GM10248 (cell line): Measurements from ENCODE around the gene CDC42BPB.

Experiments
- CTCF ChIA-PET: fragments of 300-600 bp; sonication (Branson Sonifier 250); formaldehyde crosslinking; extraction: SDS; loops from one replicate; lab custom pipeline; 2021; ENCODE audit warnings: antibody characterized with exemption; lab: Yijun Ruan, JAX
- POLR2A ChIA-PET: fragments of 350-650 bp; sonication (Branson Sonifier 250); formaldehyde crosslinking; extraction: SDS; loops from one replicate; lab custom pipeline; 2020; ENCODE audit warnings: antibody characterized with exemption; lab: Yijun Ruan, JAX
- DNase-seq: peaks from one replicate; pipeline ENCODE4 v3.0.0; 2012; ENCODE audit errors: extremely low spot score
- TF ChIP-seq, protein P1 (sequence below): IDR thresholded peaks from 2 replicates; pipeline ENCODE4 v1.5.1; 2012; ENCODE audit warnings: mild to moderate bottlenecking, low read depth; ENCODE audit errors: extremely low read depth, missing control alignments, control extremely low read depth

Gene CDC42BPB

DNA sequence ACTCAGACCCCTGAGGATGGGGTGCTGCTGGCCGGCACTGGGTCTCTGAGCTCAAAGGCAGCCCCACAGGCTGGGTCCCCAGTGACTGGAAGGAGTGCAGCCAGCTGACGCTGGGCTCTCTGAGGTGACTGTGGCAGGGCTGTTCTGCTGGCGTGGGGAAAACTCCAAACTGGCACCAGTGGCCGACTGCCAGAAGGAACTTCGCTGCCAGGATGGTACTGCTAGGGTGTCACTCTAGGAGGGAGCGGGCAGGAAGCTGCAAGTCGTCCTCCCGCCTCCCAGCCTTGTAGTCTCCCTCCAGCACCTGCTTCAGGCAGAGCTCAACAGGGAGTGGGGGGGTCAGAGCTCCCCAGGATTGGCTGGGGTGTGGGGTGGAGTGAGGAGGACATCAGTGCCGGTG, 41.3 kb downstream of the CDC42BPB start:
- DNase-seq = no peak
- ChIA-PET POLR2A (interaction anchor here (0.5 kb wide), 1 partner anchor 398 kb away, joined by 3 read pairs; no protein-coding TSS in a partner anchor), CTCF (no interaction called here)
- TF ChIP-seq, protein P1, sequence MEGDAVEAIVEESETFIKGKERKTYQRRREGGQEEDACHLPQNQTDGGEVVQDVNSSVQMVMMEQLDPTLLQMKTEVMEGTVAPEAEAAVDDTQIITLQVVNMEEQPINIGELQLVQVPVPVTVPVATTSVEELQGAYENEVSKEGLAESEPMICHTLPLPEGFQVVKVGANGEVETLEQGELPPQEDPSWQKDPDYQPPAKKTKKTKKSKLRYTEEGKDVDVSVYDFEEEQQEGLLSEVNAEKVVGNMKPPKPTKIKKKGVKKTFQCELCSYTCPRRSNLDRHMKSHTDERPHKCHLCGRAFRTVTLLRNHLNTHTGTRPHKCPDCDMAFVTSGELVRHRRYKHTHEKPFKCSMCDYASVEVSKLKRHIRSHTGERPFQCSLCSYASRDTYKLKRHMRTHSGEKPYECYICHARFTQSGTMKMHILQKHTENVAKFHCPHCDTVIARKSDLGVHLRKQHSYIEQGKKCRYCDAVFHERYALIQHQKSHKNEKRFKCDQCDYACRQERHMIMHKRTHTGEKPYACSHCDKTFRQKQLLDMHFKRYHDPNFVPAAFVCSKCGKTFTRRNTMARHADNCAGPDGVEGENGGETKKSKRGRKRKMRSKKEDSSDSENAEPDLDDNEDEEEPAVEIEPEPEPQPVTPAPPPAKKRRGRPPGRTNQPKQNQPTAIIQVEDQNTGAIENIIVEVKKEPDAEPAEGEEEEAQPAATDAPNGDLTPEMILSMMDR = no peak

DNA sequence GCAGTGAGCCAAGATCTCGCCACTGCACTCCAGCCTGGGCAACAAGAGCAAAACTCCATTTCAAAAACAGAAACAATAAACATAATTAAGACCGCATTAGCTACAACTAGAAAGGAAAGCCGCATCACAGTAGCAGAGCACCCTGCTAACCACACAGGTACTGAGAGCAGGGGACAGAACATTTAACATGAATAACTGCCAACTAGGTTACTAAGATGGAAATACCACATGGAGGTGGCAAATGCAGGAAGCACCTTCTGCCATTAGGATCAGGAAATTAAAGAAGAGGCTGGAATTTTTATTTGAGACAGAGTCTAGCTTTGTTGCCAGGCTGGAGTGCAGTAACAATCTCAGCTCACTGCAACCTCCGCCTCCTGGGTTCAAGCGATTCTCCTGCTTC, 41.9 kb downstream of the CDC42BPB start:
- CTCF ChIA-PET = no interaction called here
- TF ChIP-seq, protein P1 = no peak

DNA sequence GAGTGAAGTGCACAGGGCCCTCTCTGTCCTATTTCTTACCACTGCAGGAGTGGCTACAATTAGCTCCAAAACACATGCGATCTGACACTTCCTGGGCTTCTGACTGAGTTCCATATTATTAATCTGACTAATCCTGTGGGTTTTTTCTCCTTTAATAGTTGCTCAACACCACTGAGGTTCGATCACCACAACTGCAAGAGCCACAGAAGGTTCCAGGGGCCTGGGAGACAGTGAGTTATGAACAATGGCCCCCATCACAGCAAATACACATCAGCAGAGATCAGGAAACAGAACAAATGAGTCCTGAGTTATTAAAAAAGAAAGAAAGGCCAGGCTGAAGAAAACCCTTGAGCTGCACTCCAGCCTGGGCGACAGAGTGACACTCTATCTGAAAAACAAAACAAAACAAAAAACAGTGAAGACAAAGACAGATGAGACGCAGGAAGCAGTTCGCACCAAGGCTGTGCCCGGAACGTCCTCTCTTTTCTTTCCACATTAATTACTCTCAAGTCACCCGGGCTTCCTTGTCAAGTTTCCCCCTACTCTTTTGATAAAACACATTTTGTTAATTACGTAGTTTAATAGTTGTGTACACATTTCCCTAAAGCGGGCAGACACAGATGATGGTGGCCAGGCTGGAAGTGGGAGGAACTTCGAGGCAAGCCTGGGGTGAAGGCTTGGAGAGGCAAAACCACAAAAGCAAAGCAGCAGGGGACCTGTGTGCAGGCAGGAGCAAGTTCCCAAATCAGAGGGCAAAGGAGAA, 42.7 kb downstream of the CDC42BPB start:
- ChIA-PET POLR2A (no interaction called here), CTCF (interaction anchor here (1.0 kb wide), 1 partner anchor 10 kb away, joined by 3 read pairs; no protein-coding TSS in a partner anchor)
- TF ChIP-seq, protein P1 = no peak
- DNase-seq = no peak

More for the DNA sequence above, 41.9 kb downstream of the CDC42BPB start:
- no peak for DNase-seq
- POLR2A ChIA-PET = no interaction called here

DNA sequence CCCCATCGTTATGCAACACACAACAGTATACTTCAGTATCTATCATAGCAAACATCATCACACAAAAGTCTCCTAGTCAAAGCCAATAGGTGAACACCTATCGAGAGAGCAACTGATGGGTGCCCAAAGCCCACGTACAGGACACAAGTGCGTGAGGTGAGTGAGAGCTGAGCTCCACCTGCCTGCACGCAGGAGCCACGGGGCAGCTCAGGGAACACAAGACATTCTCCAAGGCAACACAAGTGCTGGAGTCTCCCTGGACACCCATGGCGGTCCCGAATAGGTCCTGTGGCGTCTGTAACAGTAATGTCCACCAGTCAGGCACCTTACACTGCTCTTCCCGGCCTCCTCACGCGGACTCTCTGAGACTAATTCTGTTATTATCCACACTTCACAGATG, 44.3 kb downstream of the CDC42BPB start:
- ChIA-PET POLR2A (no interaction called here), CTCF (no interaction called here)

DNA sequence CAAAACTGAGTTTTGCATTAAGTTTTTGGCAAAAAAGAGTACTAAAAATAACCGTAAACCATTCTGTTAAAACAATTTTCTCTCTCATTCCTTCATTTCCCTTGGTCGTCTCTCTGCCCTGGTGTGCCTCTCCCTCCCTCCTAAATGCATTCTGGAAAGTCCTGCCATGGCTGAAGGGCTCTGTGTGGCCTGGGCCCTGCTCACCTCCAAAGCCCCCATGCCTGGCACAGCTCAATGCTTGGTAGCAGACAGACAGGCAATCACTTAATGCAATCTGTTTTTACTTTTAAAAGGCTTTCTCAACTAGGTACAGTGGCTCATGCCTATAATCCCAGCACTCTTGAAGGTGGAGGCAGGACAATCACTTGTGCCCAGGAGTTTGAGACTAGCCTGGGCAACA, 47.8 kb downstream of the CDC42BPB start:
- TF ChIP-seq, protein P1 = no peak
- POLR2A ChIA-PET = interaction anchor here (0.6 kb wide), 1 partner anchor 838 kb away, joined by 4 read pairs; the partner anchor contains the start of gene PPP1R13B
- CTCF ChIA-PET = interaction anchor here (0.6 to 3.8 kb wide), 2 partner anchors 9 to 13 kb away, joined by 3 to 16 read pairs; no protein-coding TSS in a partner anchor
- DNase-seq = no peak

More for the DNA sequence above, 44.3 kb downstream of the CDC42BPB start:
- TF ChIP-seq, protein P1 = no peak
- DNase-seq = no peak

DNA sequence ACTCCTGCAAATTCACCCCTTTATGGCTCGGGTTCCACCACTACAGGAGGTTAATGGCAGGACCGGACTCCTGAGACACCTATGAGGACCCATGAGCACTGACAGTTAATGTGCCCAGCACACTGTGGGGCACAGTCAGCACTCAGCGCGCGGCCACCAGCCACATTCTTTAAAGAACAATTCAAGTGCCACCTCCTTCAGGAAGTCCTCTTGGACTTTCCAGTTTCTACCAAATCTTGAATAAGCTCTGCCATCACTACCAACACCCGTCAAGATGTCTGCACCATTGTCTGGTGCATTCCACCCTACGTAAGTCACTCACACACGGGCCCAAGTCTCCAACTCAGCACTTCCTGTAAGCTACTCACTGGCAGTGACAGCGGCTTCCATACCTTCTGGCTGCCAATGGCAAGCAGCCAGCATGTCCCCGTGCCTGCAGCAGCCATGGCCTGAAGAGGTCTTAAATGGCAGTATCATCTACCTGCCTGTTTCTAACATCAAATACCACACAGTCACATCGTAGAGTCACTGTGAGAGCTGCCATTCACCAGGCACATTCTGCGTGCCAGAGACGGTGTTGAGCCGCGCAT, 48.5 kb downstream of the CDC42BPB start:
- no peak for DNase-seq
- POLR2A ChIA-PET = interaction anchor here (0.6 kb wide), 1 partner anchor 839 kb away, joined by 4 read pairs; the partner anchor contains the start of gene PPP1R13B

More for the DNA sequence above, 48.5 kb downstream of the CDC42BPB start:
- CTCF ChIA-PET = interaction anchor here (0.6 to 3.8 kb wide), 2 partner anchors 9 to 12 kb away, joined by 3 to 16 read pairs; no protein-coding TSS in a partner anchor
- TF ChIP-seq, protein P1 = no peak
